Lower lobe of right lung (tissue), 2 donors: Measurements from ENCODE around the gene GXYLT1. TPM values are rescaled to one million over a fixed set of nuclear protein-coding genes. Genes with fewer than 3 reads are reported as not detected.
A peak's percentile ranks its signal among the peaks of the same experiment; 100 is the strongest.
"Not testable (repeated sequence)": the region's sequence is repeated elsewhere in the genome, so short reads cannot be mapped to it uniquely, and the experiment has no call there.

ENCODE experiments used
- ATAC-seq, 2 donors: fragments of 200-7000 bp; cut with Tn5 transposase; one replicate each; pipeline ENCODE4 v1.9.1; 2020 to 2022; ENCODE audit warnings: mild to moderate bottlenecking in 2 of 2, moderate library complexity in 2 of 2
- DNase-seq: peaks from one replicate; pipeline ENCODE4 v3.0.0-alpha.2; 2020
- H3K27ac ChIP-seq: fragments of 200-600 bp; one replicate; pipeline ENCODE4 v1.8.0; 2022
- H3K27me3 ChIP-seq: fragments of 200-600 bp; one replicate; pipeline ENCODE4 v1.8.0; 2022; ENCODE audit warnings: low read depth
- H3K36me3 ChIP-seq: fragments of 200-600 bp; one replicate; pipeline ENCODE4 v1.8.0; 2022; ENCODE audit warnings: mild to moderate bottlenecking
- H3K4me1 ChIP-seq: fragments of 200-600 bp; one replicate; pipeline ENCODE4 v1.8.0; 2022
- H3K4me3 ChIP-seq: fragments of 200-600 bp; one replicate; pipeline ENCODE4 v1.8.0; 2022; ENCODE audit warnings: mild to moderate bottlenecking
- H3K9me3 ChIP-seq: fragments of 200-600 bp; one replicate; pipeline ENCODE4 v1.8.0; 2022
- CTCF ChIP-seq: fragments of 200-600 bp; IDR thresholded peaks from one replicate; pipeline ENCODE4 v1.8.0; 2022; ENCODE audit warnings: antibody characterized with exemption, mild to moderate bottlenecking
- intact Hi-C: fragments of 100-400 bp; cut with DNase I; formaldehyde crosslinking; loops from one replicate; pipeline ENCODE4 v1.11.0; 2022
- long read RNA-seq: library from polyadenylated mRNA; unstranded; transcript quantifications from one replicate; pipeline ENCODE4 v2.0.0, GENCODE V29; 2021
- total RNA-seq: library from RNA; stranded (reverse); fragmentation: NEBNext Ultra II Directional; extraction: Animal tissue kit (Norgen Biotek cat#: 25700); gene quantifications from one replicate; pipeline ENCODE4 v1.2.1, GENCODE V29; 2021
- donor health status: DM: no; HTN: yes; CAD: no; lungs with severe emphysema.

The GXYLT1 gene
- 12.1 TPM for total RNA-seq
- long read RNA-seq, full-length matches to known transcripts, result 9 of 15 reads
- long read RNA-seq, partial matches to known transcripts, result 2 of 15 reads
- long read RNA-seq, other reads (novel, unspliced or antisense), result 4 of 15 reads

DNA sequence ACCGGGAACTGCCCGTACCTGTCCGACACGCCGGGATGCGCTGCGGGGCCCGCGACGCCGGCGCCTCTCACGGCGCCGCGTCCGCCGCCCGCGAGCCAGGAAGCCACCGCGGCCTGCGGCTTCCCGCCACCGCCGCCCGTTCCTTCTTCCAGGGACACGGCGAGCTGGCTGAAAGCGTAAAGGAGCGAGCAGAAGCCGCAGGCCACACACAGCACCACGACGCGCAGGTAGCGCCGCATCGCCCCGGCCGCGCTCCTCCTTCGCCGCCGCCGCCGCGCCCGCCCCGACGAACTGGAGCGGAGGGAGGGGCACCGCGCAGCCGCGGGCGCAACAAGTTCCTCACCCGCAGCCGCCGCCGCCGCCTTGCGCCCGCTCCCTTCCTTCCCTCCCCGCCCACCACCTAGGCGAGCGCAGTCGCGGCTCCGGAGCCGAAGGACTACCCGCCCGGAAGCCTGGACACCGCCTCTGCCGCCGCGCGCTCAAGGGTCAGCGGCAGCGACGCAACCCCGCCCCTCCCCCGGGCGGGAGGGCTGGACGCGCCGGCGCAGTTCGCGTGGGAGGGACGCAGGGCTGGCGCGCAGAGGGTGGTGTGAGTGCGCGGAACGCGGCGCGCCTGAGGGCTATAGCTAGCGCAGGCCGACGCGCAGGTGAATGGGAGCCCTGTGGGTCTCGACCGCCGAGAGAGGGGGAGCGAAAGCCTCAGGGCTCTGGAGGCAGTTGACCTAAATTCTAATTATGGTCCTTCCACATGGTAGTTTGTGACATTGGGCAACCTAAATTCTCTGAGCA, at the start of gene GXYLT1:
GXYLT1 (minus strand) TSS at position 467 of the 789 bp plus-strand sequence; CDS start at position 239, 228 bp downstream.
- peak within 1 kb of the TSS; percentile 67 for H3K4me3 ChIP-seq
- ATAC-seq (peak; percentile 98 to 99), DNase-seq (peak; percentile 97)
- no peaks in the 10 kb centered on the region for H3K36me3 ChIP-seq
- no peak for TF ChIP-seq CTCF
- intact Hi-C loops, result no loop called here
- H3K4me1 ChIP-seq, result peaks cover 35% of the 10 kb centered on the region
- H3K27me3 ChIP-seq, result no peaks in the 10 kb centered on the region
- peak within 1 kb of the TSS; percentile 86 for H3K27ac ChIP-seq
- no peaks in the 10 kb centered on the region for H3K9me3 ChIP-seq

- ATAC-seq (no peak), DNase-seq (no peak)
- intact Hi-C loops, result no loop called here
- no peaks in the 10 kb centered on the region for H3K27me3 ChIP-seq
- no peak for TF ChIP-seq CTCF
- peaks cover 15% of the 10 kb centered on the region for H3K36me3 ChIP-seq
- no peak overlapping the region for H3K27ac ChIP-seq
- H3K9me3 ChIP-seq, result no peaks in the 10 kb centered on the region
- no peaks in the 10 kb centered on the region for H3K4me1 ChIP-seq
- no peak overlapping the region for H3K4me3 ChIP-seq
Observed at GRCh38 chr12:42192686-42193085, 48.0 kb upstream of the GXYLT1 start.

GRCh38 chr12:42192258-42192657, 47.6 kb upstream of the GXYLT1 start:
- DNase-seq (no peak), ATAC-seq (no peak)
- Histone ChIP-seq H3K27ac (no peak overlapping the region), H3K27me3 (no peaks in the 10 kb centered on the region), H3K4me3 (no peak overlapping the region), H3K36me3 (peaks cover 12% of the 10 kb centered on the region), H3K4me1 (no peaks in the 10 kb centered on the region), H3K9me3 (no peaks in the 10 kb centered on the region)
- no peak for TF ChIP-seq CTCF
- intact Hi-C loops, result no loop called here

DNA sequence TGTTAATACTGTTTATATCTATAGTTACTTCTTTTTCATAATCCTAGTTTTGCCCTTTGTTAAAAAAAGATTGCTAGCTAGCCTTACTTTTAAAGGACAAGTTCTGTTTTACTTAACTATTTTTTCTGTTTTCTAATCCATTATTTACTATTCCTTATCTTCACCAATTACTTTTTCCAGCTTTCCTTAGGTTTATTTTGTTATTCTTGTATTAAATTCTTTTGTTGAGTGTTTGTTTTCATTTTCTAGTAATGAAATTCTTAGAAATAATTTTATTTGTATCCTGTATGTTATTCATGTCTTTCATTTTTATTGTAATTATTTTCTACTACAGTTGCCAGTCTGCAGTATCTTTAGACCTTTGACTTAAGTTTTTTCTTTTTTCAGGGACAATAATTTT, 45.7 kb upstream of the GXYLT1 start:
- Histone ChIP-seq H3K4me1 (no peaks in the 10 kb centered on the region), H3K4me3 (no peak overlapping the region), H3K27me3 (no peaks in the 10 kb centered on the region), H3K36me3 (peaks cover 8% of the 10 kb centered on the region), H3K9me3 (no peaks in the 10 kb centered on the region), H3K27ac (no peak overlapping the region)
- DNase-seq (no peak), ATAC-seq (no peak)
- no peak for TF ChIP-seq CTCF
- intact Hi-C loops, result no loop called here

DNA sequence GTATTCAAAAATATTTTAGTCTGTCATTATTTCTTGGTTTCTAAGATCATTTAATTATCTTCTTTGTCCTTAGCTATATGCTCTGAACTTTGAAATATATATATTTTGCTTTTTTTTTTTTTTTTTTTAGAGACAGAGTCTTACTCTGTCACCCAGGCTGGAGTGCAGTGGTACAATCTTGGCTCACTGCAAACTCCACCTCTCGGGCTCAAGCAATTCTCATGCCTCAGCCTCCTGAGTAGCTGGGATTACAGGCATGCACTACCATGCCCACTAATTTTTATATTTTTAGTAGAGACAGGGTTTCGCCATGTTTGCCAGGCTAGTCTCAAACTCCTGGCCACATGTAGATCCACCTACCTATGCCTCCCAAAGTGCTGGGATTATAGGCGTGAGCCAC, 43.6 kb upstream of the GXYLT1 start:
- H3K27ac ChIP-seq, H3K27me3 ChIP-seq, H3K9me3 ChIP-seq, ATAC-seq, H3K4me3 ChIP-seq, DNase-seq, intact Hi-C loops, H3K4me1 ChIP-seq, H3K36me3 ChIP-seq: not testable (repeated sequence)

DNA sequence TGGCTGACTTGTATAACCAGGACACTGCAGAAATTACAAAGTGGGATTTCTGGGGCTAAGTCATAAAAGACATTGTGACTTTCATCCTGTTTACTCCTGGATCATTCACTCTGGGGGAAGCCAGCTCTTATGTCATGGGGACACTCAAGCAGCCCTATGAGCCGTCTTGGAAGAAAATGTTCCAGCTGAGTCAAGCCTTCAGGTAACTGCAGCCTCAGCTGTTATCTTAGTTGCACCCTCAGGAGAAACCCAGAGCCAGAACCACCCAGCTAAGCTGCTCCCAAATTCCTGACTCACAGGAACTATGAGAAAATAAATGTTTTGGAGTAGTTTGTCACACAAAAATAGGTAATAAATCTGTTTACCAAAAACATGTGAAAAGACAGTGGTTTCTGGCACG, 43.1 kb upstream of the GXYLT1 start:
- ATAC-seq (no peak), DNase-seq (no peak)
- Histone ChIP-seq H3K27ac (no peak overlapping the region), H3K27me3 (no peaks in the 10 kb centered on the region), H3K4me3 (no peak overlapping the region), H3K4me1 (no peaks in the 10 kb centered on the region), H3K9me3 (no peaks in the 10 kb centered on the region), H3K36me3 (peaks cover under 1% of the 10 kb centered on the region)
- TF ChIP-seq CTCF, result no peak
- intact Hi-C loops, result no loop called here
